Activated CD4-positive, alpha-beta T cell treated with anti-CD3 and anti-CD28 coated beads for 4 hours (primary cell): ENCODE results near the gene FOXD4.
"Not testable (repeated sequence)": the region's sequence is repeated elsewhere in the genome, so short reads cannot be mapped to it uniquely, and the experiment has no call there.

Experiments used
- DNase-seq, 2 donors: peaks; one replicate each; pipeline ENCODE4 v3.0.0-alpha.2; 2020

FOXD4 gene

GRCh38 chr9:117995-118467, at the start of gene FOXD4:
Gene FOXD4 (minus strand): TSS chr9:118417. CDS start chr9:118119, 298 bp downstream.
- DNase-seq, result not testable (repeated sequence)

GRCh38 chr9:159871-160270, 41.7 kb upstream of the FOXD4 start:
- DNase-seq, result not testable (repeated sequence)

- DNase-seq, result not testable (repeated sequence)
These were observed 33.0 kb upstream of the FOXD4 start for GRCh38 chr9:151173-151572.

GRCh38 chr9:139880-140279, 21.7 kb upstream of the FOXD4 start:
- not testable (repeated sequence) for DNase-seq

- peak in 1 of 2 donors; percentile 17 for DNase-seq
These were observed 848 bp downstream of the FOXD4 start for GRCh38 chr9:117144-117994.

DNA sequence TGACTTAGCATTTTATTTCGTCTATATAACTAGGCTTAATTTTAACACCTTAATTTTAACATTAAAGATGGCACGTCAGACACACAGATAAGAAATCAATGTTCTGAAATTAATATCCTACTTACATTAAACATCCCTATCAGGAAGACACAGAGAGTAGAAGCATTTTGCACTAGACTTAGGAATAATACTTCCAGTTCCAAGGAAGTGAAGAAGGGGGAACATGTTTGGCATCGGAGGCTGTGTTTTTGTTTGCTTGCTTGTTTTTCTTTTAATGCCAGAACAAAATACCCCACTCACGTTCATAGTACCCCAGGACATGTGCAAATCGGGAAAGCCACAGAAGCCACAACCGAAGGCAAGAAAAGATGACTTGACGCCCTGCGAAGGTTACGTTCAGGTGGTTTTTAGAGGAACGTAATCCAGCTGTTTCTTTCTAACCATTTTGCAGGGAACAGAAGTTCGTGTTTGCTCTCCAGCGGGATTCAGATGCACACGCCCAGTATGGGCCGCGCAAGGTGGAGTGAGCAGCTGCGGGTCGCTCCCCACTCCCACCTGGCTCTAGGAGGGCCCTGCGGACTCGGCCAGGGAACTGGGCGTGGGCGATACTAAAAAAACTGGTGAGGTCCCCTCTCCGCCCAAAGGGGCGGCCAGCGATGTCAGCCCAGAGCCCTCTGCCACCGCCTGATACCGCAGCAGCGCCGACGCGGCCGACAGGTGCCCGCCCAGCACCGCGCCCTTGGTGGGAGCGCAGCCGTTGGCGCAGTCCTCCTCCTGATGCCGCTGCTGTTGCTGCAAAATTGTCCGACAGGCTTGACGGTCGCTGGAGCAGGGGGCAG, 1.8 kb downstream of the FOXD4 start:
- not testable (repeated sequence) for DNase-seq

GRCh38 chr9:115118-115451, 3.1 kb downstream of the FOXD4 start:
- DNase-seq, result not testable (repeated sequence)

DNA sequence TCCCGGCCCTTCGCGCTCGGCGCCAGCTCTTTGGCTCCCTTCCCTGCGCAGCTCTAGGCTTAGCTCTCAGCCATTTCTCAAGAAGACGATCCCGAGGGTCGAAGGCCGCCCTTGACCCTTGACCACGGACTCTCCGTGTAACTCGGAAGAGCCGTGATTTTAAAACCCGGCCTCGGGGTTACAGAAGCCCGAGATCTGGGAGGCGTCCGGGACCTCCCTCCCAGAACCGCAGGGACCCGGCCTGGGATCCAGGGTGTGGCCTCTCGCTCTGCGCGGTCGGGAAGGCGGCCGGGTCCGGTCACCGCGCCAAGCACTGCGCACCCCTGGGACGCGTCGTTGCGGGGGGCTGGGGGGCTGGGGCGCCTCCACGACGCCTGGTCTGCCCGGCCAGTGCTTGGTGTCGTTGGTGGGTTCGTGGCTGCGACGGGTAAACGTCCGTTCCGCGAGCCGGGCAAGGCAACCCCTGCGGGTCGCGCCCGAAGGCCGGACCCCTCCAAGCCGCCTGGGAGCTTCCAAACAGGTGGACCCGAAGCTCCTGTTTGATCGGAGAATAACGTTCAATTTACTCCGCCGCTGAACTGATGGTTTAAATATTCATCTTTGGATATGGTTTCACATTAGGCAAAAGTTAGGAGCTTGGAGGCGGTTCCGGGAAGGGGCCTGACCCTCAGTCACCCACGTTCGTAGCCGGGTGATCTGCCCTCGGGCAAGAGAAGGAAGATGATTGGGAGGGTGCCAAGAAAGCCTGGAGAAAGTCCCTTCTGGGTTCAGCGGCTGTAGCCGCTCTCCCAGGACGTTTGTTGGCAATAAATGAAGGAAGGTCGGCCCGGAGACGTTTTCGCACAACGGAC, 3.7 kb downstream of the FOXD4 start:
- peak in 1 of 2 donors; percentile 3 for DNase-seq

- peak; percentile 14 to 32 for DNase-seq
These were observed 4.5 kb downstream of the FOXD4 start for GRCh38 chr9:113468-114266.

GRCh38 chr9:112589-113467, 5.4 kb downstream of the FOXD4 start:
- not testable (repeated sequence) for DNase-seq

DNA sequence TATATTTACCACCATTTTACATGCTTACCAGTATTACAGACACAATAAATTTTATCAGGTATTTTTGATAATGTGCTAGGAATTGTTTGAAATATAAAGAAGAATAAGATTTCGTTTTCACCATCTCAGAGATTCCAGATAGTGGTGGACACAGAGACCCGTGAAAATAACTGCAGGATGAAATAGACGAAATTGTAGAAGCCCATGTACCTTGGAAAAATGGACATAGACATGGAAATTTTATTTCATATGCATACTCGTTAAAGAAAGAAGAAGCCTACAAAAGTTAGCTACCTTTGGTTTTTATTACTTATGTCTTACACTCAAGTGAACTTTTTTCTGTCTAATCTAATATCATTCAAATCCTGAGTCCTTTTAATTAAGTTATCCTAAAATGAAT, 7.5 kb downstream of the FOXD4 start:
- not testable (repeated sequence) for DNase-seq

GRCh38 chr9:109540-109939, 8.7 kb downstream of the FOXD4 start:
- not testable (repeated sequence) for DNase-seq

DNA sequence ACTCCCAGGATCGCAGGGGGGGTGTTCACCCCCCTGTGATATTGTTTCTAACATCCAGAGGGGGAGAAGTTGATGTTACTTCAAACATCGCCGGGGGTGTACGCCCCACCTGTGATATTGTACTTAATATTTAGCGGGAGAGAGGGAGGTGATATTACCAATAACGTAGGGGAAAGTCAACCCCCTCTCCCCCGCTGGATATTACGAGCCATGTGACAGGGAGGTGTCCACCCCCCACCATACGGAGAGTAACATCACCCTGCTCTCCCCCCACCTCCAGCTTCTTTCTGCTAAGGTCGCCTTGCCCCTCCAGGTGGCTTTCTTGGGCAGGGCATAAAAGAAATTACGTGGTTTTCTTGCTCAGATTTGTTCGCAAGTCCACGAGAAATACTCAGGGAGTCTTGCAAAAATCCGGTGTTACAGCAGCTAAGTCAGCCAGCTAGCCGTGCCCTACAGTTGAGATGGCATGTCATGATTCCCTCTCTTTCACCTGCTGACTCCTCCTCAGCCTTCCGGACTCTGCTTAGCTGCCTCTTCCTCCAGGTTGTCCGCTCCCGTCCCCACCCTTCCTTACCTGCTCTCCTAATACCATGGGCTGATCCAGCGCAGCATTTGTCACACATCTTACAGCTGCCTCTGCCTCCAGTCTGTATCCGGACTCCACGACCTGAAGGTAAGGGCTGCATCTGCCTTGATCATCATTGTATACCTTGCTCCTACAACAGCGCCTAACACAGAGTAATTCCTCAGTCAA, 9.3 kb downstream of the FOXD4 start:
- not testable (repeated sequence) for DNase-seq

DNA sequence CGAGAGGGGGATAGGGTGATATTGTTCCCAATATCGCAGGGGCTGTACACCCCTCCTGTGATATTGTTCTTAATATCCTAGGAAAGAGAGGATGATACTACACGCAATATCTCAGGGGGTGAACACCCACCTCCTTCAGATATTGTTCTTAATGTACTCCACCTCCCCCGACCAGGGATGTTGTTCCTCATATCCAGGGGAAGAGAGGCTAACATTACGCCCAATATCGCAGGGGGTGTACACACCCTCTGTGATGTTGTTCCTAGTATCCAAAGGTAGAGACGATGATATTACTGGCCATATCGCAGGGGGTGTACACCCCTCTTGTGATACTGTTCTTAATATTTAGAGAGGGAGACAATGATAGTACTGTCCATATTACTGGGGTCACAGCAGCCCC, 12.2 kb downstream of the FOXD4 start:
- DNase-seq, result not testable (repeated sequence)

DNA sequence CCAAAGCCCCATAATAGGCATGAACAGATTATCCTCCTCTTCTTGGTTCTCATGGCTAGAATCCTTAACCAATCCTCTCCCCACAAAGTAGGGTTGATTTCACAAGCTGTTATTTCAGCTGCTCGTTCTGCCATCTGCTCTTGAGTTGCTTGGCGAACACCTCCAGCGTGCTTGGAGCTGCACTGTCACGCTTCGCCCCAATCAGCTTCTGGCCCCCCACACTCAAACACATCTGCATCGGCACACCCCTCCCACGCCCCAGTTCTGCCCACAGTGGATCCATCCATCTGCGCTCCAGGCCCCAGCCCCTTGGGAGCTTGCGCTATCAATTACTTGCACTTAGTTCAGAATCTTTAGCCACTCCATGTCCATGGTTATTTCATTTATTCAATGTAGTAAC, 17.8 kb downstream of the FOXD4 start:
- not testable (repeated sequence) for DNase-seq

DNA sequence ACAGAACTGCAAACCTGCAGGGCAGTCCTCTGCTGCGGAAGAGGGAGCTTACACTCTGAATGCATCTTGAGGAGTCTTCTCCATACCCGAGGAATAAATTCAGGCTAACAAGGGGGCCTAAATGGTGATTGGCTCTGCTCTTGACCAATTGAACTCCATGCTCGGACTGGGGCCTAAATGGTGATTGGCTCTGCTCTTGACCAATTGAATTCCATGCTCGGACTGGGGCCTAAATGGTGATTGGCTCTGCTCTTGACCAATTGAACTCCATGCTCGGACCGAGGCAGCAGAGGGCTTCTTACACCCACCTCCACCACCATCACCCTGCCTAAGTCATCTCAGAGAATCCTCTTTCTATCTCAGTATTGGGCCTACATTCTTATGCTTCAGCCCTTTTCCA, 18.4 kb downstream of the FOXD4 start:
- DNase-seq, result not testable (repeated sequence)

DNA sequence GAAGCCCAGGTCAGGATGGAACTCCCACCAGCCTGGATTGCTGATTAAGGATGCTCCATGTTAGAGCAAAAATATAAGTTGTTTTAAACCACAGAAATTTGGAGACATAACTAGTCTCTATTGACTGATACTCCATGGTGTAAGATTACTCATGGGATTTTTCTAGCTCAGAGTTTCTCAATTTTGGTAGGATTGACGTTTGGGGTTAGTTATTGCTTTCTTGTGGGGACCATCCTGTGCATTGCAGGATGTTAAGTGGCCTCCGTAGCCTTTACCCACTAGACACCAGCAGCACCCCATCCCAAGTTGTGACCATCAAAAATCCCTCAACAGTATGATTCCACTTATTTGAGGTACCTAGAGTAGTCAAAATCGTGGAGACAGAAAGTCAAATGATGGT, 19.4 kb downstream of the FOXD4 start:
- not testable (repeated sequence) for DNase-seq

- not testable (repeated sequence) for DNase-seq
These were observed 23.2 kb downstream of the FOXD4 start for GRCh38 chr9:94992-95391.

GRCh38 chr9:94323-94722, 23.9 kb downstream of the FOXD4 start:
- DNase-seq, result not testable (repeated sequence)

DNA sequence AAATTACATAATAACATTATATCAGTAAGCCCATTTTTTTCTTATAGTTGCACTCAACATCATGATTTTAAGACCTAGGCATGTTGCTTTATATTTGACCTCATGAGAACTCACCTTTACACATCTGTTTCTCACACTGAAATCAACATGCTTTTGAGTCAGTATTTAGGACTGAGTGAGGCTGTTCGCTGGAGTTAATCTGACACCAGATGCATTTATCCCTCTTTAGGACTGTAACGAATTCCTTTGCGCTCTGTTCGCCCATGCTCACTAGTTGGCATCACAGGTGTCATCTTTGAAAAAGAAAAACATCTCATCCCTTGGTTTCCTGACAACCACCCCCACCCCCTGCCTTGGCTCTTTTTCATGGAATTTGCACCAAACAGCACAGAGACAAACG, 24.3 kb downstream of the FOXD4 start:
- not testable (repeated sequence) for DNase-seq
